Measurements from ENCODE around the gene RIMBP2. TPM values are rescaled to one million over a fixed set of nuclear protein-coding genes. Genes with fewer than 3 reads are reported as not detected.

RIMBP2 gene
- total RNA-seq, 1 donor from 2014 or later: 20.5 TPM

GRCh38 chr12:130617219-130617618 lies 98.9 kb downstream of the RIMBP2 start:
- Mint-ChIP-seq H3K4me1 (ENCODE audit: low read depth, unreplicated experiment) (peaks cover 3% of the 10 kb centered on the region), H3K36me3 (ENCODE audit: unreplicated experiment) (peaks cover 10% of the 10 kb centered on the region), H3K9me3 (ENCODE audit: unreplicated experiment) (peaks cover 14% of the 10 kb centered on the region), H3K27me3 (ENCODE audit: unreplicated experiment) (peaks cover 4% of the 10 kb centered on the region), H3K27ac (ENCODE audit: unreplicated experiment) (no peak overlapping the region), H3K4me3 (ENCODE audit: unreplicated experiment) (no peak overlapping the region)
- no peak for DNase-seq
- TF ChIP-seq CTCF (IDR thresholded peaks at IDR 0.05; ENCODE audit: partially characterized antibody, unreplicated experiment): no peak

- H3K27ac Mint-ChIP-seq (ENCODE audit: unreplicated experiment): no peak overlapping the region
- TF ChIP-seq CTCF (IDR thresholded peaks at IDR 0.05; ENCODE audit: partially characterized antibody, unreplicated experiment): no peak
- H3K4me3 Mint-ChIP-seq (ENCODE audit: unreplicated experiment): no peak overlapping the region
- peaks cover 4% of the 10 kb centered on the region for H3K27me3 Mint-ChIP-seq (ENCODE audit: unreplicated experiment)
- peaks cover 8% of the 10 kb centered on the region for H3K9me3 Mint-ChIP-seq (ENCODE audit: unreplicated experiment)
- H3K36me3 Mint-ChIP-seq (ENCODE audit: unreplicated experiment): peaks cover 5% of the 10 kb centered on the region
- DNase-seq: no peak
- H3K4me1 Mint-ChIP-seq (ENCODE audit: low read depth, unreplicated experiment): peaks cover 3% of the 10 kb centered on the region
Observed at GRCh38 chr12:130615861-130616345, 100.2 kb downstream of the RIMBP2 start.

- no peak for DNase-seq
- no peak overlapping the region for H3K27ac Mint-ChIP-seq (ENCODE audit: unreplicated experiment)
- H3K36me3 Mint-ChIP-seq (ENCODE audit: unreplicated experiment): peaks cover 5% of the 10 kb centered on the region
- H3K27me3 Mint-ChIP-seq (ENCODE audit: unreplicated experiment): peaks cover 4% of the 10 kb centered on the region
- H3K9me3 Mint-ChIP-seq (ENCODE audit: unreplicated experiment): peaks cover 10% of the 10 kb centered on the region
- no peak for TF ChIP-seq CTCF (IDR thresholded peaks at IDR 0.05; ENCODE audit: partially characterized antibody, unreplicated experiment)
- peaks cover 3% of the 10 kb centered on the region for H3K4me1 Mint-ChIP-seq (ENCODE audit: low read depth, unreplicated experiment)
- no peak overlapping the region for H3K4me3 Mint-ChIP-seq (ENCODE audit: unreplicated experiment)
Observed at GRCh38 chr12:130614530-130614905, 101.6 kb downstream of the RIMBP2 start.

- no peak for DNase-seq
- no peak overlapping the region for H3K27ac Mint-ChIP-seq (ENCODE audit: unreplicated experiment)
- H3K9me3 Mint-ChIP-seq (ENCODE audit: unreplicated experiment): peaks cover 9% of the 10 kb centered on the region
- H3K36me3 Mint-ChIP-seq (ENCODE audit: unreplicated experiment): peaks cover 5% of the 10 kb centered on the region
- H3K4me3 Mint-ChIP-seq (ENCODE audit: unreplicated experiment): no peak overlapping the region
- peaks cover 4% of the 10 kb centered on the region for H3K27me3 Mint-ChIP-seq (ENCODE audit: unreplicated experiment)
- no peak for TF ChIP-seq CTCF (IDR thresholded peaks at IDR 0.05; ENCODE audit: partially characterized antibody, unreplicated experiment)
- no peaks in the 10 kb centered on the region for H3K4me1 Mint-ChIP-seq (ENCODE audit: low read depth, unreplicated experiment)
Observed at GRCh38 chr12:130613831-130614529, 102.1 kb downstream of the RIMBP2 start.

- no peak overlapping the region for H3K27ac Mint-ChIP-seq (ENCODE audit: unreplicated experiment)
- TF ChIP-seq CTCF (IDR thresholded peaks at IDR 0.05; ENCODE audit: partially characterized antibody, unreplicated experiment): no peak
- no peak for DNase-seq
- H3K9me3 Mint-ChIP-seq (ENCODE audit: unreplicated experiment): peaks cover 9% of the 10 kb centered on the region
- no peaks in the 10 kb centered on the region for H3K4me1 Mint-ChIP-seq (ENCODE audit: low read depth, unreplicated experiment)
- H3K4me3 Mint-ChIP-seq (ENCODE audit: unreplicated experiment): no peak overlapping the region
- peaks cover 5% of the 10 kb centered on the region for H3K36me3 Mint-ChIP-seq (ENCODE audit: unreplicated experiment)
- peaks cover 5% of the 10 kb centered on the region for H3K27me3 Mint-ChIP-seq (ENCODE audit: unreplicated experiment)
Observed at GRCh38 chr12:130613131-130613530, 103.0 kb downstream of the RIMBP2 start.

Measured in glutamatergic neuron (in vitro differentiated cells).